OCI-LY3 (cell line): Measurements from ENCODE around the gene PCNX3.

ENCODE experiments used
- CTCF ChIP-seq: fragments of 200-600, 300-600 bp; sonication (generic); IDR thresholded peaks from 2 replicates; pipeline ENCODE4 v1.5.1; 2014; ENCODE audit warnings: antibody characterized with exemption, low read length, low read depth
- EZH2phosphoT487 ChIP-seq: fragments of 200-600 bp; shearing (Covaris generic); IDR thresholded peaks from 2 replicates; pipeline ENCODE4 v1.6.1; 2018; ENCODE audit warnings: antibody characterized with exemption, mixed run types, low read depth

GRCh38 chr11:65616575-65617001 is 1.0 kb downstream of the PCNX3 start:
- TF ChIP-seq CTCF: no peak
- TF ChIP-seq EZH2phosphoT487: no peak
